Measurements from ENCODE around the gene CD1B.
"Not testable (repeated sequence)": the region's sequence is repeated elsewhere in the genome, so short reads cannot be mapped to it uniquely, and the experiment has no call there.

CD1B gene

DNA sequence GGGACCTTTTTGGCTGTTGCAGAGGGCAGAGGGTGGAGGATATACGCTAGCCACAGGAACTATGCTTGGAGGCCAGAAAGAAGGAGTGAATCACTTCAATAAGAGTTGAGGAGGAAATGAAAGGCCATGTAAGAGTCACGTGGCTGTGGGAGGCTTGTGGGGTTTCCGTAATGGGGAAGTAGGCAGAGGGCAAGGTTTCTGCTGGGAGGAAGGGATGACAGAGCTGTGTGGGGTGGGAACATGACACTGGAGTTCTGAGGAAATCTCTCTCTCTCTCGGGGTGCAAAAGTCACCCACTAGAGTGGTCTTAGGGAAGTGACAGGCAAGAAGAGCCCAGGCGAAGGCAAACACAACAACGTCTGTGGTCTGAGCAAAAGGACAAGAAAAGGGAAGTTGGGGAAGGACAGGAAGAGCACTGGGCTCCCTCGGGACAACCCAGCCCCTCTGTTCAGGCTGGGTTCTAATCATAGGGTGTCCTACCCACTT lies 45.5 kb downstream of the CD1B start:
- TF ChIP-seq SPI1 (IDR thresholded peaks at IDR 0.05; ENCODE audit: borderline replicate concordance, low read depth) = peak; percentile 85
- TF ChIP-seq GABPA (IDR thresholded peaks at IDR 0.05; ENCODE audit: low read depth) = no peak
- TF ChIP-seq, protein P1, sequence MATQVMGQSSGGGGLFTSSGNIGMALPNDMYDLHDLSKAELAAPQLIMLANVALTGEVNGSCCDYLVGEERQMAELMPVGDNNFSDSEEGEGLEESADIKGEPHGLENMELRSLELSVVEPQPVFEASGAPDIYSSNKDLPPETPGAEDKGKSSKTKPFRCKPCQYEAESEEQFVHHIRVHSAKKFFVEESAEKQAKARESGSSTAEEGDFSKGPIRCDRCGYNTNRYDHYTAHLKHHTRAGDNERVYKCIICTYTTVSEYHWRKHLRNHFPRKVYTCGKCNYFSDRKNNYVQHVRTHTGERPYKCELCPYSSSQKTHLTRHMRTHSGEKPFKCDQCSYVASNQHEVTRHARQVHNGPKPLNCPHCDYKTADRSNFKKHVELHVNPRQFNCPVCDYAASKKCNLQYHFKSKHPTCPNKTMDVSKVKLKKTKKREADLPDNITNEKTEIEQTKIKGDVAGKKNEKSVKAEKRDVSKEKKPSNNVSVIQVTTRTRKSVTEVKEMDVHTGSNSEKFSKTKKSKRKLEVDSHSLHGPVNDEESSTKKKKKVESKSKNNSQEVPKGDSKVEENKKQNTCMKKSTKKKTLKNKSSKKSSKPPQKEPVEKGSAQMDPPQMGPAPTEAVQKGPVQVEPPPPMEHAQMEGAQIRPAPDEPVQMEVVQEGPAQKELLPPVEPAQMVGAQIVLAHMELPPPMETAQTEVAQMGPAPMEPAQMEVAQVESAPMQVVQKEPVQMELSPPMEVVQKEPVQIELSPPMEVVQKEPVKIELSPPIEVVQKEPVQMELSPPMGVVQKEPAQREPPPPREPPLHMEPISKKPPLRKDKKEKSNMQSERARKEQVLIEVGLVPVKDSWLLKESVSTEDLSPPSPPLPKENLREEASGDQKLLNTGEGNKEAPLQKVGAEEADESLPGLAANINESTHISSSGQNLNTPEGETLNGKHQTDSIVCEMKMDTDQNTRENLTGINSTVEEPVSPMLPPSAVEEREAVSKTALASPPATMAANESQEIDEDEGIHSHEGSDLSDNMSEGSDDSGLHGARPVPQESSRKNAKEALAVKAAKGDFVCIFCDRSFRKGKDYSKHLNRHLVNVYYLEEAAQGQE (IDR thresholded peaks at IDR 0.05; ENCODE audit: insufficient replicate concordance, low read depth) = peak; percentile 13
- peak; percentile 76 for TF ChIP-seq POLR2AphosphoS5 (IDR thresholded peaks at IDR 0.05; ENCODE audit: low read depth)
- TF ChIP-seq, protein P2, sequence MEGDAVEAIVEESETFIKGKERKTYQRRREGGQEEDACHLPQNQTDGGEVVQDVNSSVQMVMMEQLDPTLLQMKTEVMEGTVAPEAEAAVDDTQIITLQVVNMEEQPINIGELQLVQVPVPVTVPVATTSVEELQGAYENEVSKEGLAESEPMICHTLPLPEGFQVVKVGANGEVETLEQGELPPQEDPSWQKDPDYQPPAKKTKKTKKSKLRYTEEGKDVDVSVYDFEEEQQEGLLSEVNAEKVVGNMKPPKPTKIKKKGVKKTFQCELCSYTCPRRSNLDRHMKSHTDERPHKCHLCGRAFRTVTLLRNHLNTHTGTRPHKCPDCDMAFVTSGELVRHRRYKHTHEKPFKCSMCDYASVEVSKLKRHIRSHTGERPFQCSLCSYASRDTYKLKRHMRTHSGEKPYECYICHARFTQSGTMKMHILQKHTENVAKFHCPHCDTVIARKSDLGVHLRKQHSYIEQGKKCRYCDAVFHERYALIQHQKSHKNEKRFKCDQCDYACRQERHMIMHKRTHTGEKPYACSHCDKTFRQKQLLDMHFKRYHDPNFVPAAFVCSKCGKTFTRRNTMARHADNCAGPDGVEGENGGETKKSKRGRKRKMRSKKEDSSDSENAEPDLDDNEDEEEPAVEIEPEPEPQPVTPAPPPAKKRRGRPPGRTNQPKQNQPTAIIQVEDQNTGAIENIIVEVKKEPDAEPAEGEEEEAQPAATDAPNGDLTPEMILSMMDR (IDR thresholded peaks at IDR 0.05; ENCODE audit: insufficient read depth, low read length) = no peak
- Histone ChIP-seq H3K27me3 (ENCODE audit: insufficient read depth, poor library complexity, severe bottlenecking) (no peaks in the 10 kb centered on the region), H3K27ac (replicated peaks) (peak overlapping the region; percentile 69), H3K4me3 (replicated peaks; ENCODE audit: insufficient read depth, low read length) (no peak overlapping the region)
- peak; percentile 88 to 95 for DNase-seq (ENCODE audit: low read depth in 1 of 2, low spot score in 1 of 2)

DNA sequence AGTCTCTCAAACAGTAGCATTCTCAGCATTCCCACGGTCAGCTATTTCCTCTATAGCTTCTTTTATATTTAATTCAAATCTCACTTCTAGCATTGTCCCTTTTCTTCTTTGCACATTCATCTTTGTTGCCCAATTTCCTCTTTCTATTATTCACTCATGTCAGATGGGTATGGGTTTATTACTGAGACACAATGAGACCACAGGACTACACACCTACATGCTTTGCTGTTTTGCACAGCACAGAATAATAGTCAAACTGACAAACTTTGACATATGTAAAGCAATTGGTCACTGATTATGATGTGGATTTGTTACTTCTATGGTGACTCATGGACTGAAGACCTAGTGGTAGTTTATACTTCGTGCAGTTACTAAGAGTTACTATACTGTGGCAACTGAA lies 47.4 kb downstream of the CD1B start:
- TF ChIP-seq SPI1 (IDR thresholded peaks at IDR 0.05; ENCODE audit: borderline replicate concordance, low read depth) = 0 out of 2 replicates have a peak, but pooled peaks have one; percentile 4
- TF ChIP-seq POLR2AphosphoS5 (IDR thresholded peaks at IDR 0.05; ENCODE audit: low read depth) = no peak
- Histone ChIP-seq H3K27me3 (ENCODE audit: insufficient read depth, poor library complexity, severe bottlenecking) (no peaks in the 10 kb centered on the region), H3K27ac (replicated peaks) (no peak overlapping the region), H3K4me3 (replicated peaks; ENCODE audit: insufficient read depth, low read length) (no peak overlapping the region)
- peak; percentile 19 to 27 for DNase-seq (ENCODE audit: low read depth in 1 of 2, low spot score in 1 of 2)

DNA sequence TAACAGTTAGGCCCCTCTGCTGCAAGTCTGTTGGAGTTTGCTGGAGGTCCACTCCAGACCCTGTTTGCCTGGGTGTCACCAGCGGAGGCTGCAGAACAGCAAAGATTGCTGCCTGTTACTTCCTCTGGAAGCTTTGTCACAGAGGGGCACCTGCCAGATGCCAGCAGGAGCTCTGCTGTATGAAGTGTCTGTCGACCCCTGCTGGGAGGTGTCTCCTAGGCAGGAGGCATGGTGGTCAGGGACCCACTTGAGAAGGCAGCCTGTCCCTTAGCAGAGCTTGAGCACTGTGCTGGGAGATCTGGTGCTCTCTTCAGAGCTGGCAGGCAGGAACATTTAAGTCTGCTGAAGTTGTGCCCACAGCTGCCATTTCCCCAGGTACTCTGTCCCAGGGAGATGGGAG lies 48.9 kb downstream of the CD1B start:
- not testable (repeated sequence) for DNase-seq (ENCODE audit: low read depth in 1 of 2, low spot score in 1 of 2); H3K27ac ChIP-seq (replicated peaks); H3K4me3 ChIP-seq (replicated peaks; ENCODE audit: insufficient read depth, low read length); H3K27me3 ChIP-seq (ENCODE audit: insufficient read depth, poor library complexity, severe bottlenecking)

All from HL-60 (cell line).